Stimulated activated CD4-positive, alpha-beta T cell treated with anti-CD3 and anti-CD28 coated beads, Interleukin-4, amount 100 ng/mL, for 4 hours (primary cell): ENCODE data around the gene GRM4.

Experiments
- DNase-seq, 2 experiments: peaks; one replicate each; pipeline ENCODE4 v3.0.0-alpha.2; 2020

Gene GRM4

GRCh38 chr6:33975661-33976436, 170.0 kb downstream of the GRM4 start:
- no peak for DNase-seq

- no peak for DNase-seq
Observed at GRCh38 chr6:33974471-33974870, 171.4 kb downstream of the GRM4 start.

- DNase-seq = no peak
Observed at GRCh38 chr6:33974030-33974429, 171.9 kb downstream of the GRM4 start.

DNA sequence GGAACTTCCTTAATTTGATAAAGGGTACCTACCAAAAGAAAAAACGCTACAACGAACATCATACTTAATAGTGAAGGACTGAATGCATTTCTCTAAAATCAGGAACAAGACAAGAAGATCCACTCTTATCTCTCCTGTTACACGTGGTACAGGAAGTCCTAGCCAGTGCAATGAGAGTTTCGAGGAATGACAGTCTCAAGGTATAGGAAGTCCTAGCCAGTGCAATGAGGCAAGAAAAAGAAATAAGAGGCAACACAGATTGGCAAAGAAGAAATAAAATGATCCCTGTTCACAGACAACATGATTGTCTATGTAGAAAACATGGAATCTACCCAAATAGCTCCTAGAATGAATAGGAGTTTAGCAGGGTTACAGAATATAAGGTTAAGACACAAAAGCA, 174.3 kb downstream of the GRM4 start:
- DNase-seq = no peak
